ENCODE measurements around the gene NLRX1.
A peak's percentile ranks its signal among the peaks of the same experiment; 100 is the strongest.
"Not testable (repeated sequence)": the region's sequence is repeated elsewhere in the genome, so short reads cannot be mapped to it uniquely, and the experiment has no call there.

The NLRX1 gene

DNA sequence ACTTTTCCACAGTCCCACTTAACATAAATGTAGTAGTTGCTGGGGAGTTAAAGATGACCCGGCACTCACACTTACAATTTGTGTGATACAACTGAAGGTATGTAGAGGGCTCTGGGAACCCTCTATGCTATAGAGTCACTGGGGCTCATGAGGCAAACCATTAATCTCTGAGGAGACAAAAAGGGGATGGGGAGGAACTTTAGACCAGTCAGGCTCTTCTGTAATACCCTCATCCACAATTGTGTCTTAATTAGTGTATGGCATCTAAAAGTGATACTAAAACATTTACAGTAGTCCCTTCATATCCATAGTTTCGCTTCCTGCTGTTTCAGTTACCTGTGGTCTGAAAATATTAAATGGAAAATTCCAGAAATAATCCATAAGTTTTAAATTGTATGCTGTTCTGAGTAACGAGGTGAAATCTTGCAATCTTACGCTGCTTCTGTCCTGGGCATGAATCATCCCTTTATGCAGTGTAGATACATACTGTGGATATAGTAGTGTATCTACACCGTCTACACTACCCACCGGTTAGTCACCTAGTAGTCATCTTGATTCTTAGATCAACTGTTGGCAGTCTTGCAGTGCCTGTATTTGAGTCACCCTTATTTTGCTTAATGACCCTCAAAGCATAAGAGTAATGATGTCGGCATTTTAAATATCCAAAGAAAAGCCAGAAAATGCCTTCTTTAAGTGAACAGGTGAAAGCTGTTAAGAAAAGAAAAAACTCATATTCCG lies 49.8 kb downstream of the NLRX1 start:
- no peak for DNase-seq

DNA sequence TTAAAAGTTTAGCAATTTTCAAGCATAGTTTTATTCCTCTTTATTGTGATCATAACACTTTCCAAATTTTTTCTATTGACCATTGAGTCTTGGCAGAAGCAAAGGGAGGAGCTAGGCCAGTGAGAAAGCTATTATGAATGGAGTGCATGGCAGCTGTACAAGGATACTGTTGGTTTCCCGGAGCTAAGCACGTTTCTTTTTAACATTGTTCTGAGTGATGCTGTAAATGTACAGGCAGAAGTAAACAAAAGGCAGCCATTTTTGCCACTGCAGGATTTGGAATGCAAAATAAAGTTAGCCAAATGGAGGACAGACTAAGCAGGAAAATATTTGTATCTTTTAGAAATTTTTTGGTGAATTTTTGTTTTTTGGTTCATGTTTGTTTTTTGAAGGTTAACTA lies 53.8 kb downstream of the NLRX1 start:
- peak; percentile 45 for DNase-seq

DNA sequence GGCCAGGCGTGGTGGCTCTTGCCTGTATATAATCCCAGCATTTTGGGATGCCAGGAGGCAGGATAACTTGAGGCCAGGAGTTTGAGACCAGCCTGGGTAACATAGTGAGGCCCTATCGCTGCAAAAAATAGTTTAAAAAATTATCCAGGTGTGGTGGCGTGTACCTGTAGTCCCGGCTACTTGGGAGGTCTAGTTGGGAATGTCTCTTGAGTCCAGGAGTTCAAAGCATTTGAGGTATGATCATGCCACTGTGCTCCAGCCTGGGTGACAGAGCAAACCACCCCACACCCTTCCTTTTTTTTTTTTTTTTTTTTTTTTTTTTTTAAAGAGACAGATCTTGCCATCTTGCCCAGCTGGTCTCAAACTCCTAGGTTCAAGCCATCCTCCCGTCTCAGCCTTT lies 54.4 kb downstream of the NLRX1 start:
- DNase-seq = no peak

DNA sequence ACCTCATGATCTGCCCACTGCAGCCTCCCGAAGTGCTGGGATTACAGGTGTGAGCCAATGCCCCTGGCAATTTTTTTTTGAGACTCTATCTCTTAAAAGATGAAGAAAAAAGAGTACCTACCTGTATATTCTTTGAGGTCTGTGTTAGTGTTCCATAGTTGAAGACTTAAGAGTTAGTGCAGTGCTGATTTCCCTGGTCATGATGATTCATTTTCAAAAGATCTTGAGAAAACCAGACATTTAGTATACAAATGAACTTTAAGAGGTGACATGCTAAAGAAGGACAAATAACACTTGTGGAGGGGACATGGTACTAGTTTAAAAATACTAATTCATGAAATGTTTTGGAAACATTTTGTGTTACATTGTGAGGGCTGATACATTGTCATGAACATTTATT lies 55.3 kb downstream of the NLRX1 start:
- no peak for DNase-seq

DNA sequence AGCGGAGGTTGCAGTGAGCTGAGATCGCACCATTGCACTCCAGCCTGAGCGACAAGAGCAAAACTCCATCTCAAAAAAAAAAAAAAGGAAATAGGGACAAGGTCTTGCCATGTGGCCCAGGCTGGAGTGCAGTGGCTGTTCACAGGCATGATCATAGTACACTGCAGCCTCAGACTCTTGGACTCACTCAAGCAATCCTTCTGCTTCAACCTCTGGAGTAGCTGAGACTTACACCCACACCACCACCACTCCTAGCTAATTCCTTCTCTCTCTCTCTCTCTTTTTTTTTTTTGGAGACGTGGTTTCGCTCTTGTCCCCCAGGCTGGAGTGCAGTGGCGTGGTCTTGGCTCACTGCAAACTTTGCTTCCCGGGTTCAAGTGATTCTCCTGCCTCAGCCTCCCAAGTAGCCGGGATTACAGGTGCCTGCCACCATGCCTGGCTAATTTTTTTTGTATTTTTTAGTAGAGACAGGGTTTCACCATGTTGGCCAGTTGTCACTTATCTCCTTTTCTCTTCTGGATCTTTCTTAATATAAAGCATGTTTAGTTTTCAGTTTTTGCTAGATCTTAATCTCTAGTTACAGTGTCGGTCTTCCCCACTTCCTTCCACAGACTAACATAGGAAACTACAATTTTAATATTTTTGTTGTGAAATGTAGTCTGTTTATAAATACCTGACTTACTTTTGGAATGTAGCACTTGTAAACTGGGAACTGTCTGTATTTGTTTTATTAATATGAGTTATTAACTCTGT lies 60.2 kb downstream of the NLRX1 start:
- not testable (repeated sequence) for DNase-seq

DNA sequence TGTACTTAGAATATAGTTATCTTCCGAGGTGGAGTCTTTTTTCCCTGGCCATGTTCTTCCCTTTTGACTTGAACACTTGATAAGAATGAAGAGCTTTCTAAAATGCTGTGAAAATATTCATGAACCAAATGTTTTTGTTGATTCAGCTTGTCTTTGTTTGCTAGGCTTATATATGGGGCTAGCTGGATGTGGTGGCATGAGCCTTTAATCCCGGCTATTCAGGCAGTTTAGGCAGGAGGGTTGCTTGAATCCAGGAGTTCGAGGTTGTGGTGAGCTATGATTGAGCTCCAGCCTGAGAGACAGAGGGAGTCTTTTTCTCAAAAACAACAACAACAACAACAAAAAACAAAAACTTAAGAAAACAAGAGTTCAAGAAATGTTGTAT lies 60.8 kb downstream of the NLRX1 start:
- no peak for DNase-seq

DNA sequence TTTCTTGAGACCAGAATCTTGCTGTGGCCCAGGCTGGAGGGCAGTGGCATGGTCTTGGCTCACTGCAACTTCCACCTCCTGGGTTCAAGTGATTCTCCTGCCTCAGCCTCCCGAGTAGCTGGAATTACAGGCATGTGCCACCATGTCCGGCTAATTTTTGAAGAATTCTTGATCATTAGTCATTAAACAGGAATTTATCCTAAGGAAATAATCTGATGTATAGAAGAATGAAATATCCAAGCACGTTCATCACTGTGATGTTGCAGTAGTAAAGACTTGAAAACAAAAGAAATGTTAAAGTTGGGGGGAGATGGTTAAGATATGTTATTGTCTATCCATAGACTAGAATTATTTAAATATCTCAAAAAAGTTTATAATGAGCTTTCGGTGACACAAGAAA lies 61.2 kb downstream of the NLRX1 start:
- DNase-seq = no peak
